NCI-H1092 (cell line): ENCODE results near the gene GRM7.

ENCODE experiments used
- DNase-seq: peaks from one replicate; lab custom pipeline; 2025; lab: John Stamatoyannopoulos, UW

GRM7 gene

GRCh38 chr3:7146529-7146928, 285.6 kb downstream of the GRM7 start:
- DNase-seq: no peak

GRCh38 chr3:7158516-7158915, 297.6 kb downstream of the GRM7 start:
- DNase-seq: no peak

GRCh38 chr3:7160689-7161088, 299.8 kb downstream of the GRM7 start:
- no peak for DNase-seq

- DNase-seq: no peak
Measured at GRCh38 chr3:7166460-7166859, 305.5 kb downstream of the GRM7 start.

- no peak for DNase-seq
Measured at GRCh38 chr3:7171493-7171892, 310.6 kb downstream of the GRM7 start.

- DNase-seq: no peak
Measured at GRCh38 chr3:7172996-7173395, 312.1 kb downstream of the GRM7 start.

- no peak for DNase-seq
Measured at GRCh38 chr3:7188551-7188950, 327.6 kb downstream of the GRM7 start.

GRCh38 chr3:7190095-7190494, 329.2 kb downstream of the GRM7 start:
- DNase-seq: no peak

GRCh38 chr3:7193269-7193668, 332.4 kb downstream of the GRM7 start:
- no peak for DNase-seq

GRCh38 chr3:7194071-7194835, 333.3 kb downstream of the GRM7 start:
- no peak for DNase-seq

- no peak for DNase-seq
Measured at GRCh38 chr3:7195934-7196333, 335.0 kb downstream of the GRM7 start.

GRCh38 chr3:7201784-7202183, 340.9 kb downstream of the GRM7 start:
- DNase-seq: no peak

GRCh38 chr3:7203969-7204847, 343.3 kb downstream of the GRM7 start:
- no peak for DNase-seq

- no peak for DNase-seq
Measured at GRCh38 chr3:7204848-7205156, 343.9 kb downstream of the GRM7 start.

- DNase-seq: no peak
Measured at GRCh38 chr3:7205535-7205934, 344.6 kb downstream of the GRM7 start.

- no peak for DNase-seq
Measured at GRCh38 chr3:7205962-7206361, 345.0 kb downstream of the GRM7 start.

GRCh38 chr3:7207125-7207524, 346.2 kb downstream of the GRM7 start:
- no peak for DNase-seq

- no peak for DNase-seq
Measured at GRCh38 chr3:7207928-7208327, 347.0 kb downstream of the GRM7 start.

- no peak for DNase-seq
Measured at GRCh38 chr3:7209098-7209497, 348.2 kb downstream of the GRM7 start.

- DNase-seq: no peak
Measured at GRCh38 chr3:7211740-7212139, 350.8 kb downstream of the GRM7 start.

GRCh38 chr3:7215706-7216105, 354.8 kb downstream of the GRM7 start:
- DNase-seq: no peak

- DNase-seq: no peak
Measured at GRCh38 chr3:7226393-7226792, 365.5 kb downstream of the GRM7 start.

GRCh38 chr3:7238565-7239295, 377.8 kb downstream of the GRM7 start:
- no peak for DNase-seq
